Retina (tissue), 1 donor: ENCODE results near the gene MEIS2.
"Not testable (repeated sequence)": the region's sequence is repeated elsewhere in the genome, so short reads cannot be mapped to it uniquely, and the experiment has no call there.

Source experiments
- DNase-seq: peaks from one replicate; pipeline ENCODE4 v3.0.0-alpha.2; 2016

Gene MEIS2

GRCh38 chr15:37004373-37004869 is 95.9 kb downstream of the MEIS2 start:
- no peak for DNase-seq

DNA sequence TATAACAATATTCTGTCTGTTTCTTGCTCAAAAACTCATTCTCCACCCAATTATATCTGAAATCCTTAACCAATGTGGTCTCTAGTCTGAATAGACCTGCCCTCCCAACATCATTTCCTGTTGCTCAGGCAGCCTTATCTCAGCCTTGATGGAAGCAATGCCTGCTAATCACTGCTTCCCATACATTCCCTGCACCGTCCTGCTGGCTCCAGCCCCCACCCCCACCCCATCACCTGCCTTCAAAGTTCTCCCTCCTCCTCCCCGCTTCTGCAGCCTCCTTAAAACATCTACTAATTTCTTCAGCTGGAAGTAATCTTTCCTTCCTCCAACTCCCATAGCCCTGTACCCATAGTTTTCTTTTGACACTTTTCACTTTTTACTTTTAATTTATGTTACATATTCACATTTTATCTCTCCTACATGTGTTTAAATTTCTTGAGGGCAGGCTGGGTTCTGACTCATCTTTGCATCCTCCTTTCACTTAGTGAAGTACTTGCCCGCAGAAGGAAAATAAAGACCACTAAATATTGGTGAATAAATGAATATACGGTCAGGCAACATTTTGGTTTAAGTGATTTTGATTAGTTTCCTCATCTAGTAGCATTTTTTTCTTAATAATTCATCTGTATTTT is 98.2 kb downstream of the MEIS2 start:
- no peak for DNase-seq

DNA sequence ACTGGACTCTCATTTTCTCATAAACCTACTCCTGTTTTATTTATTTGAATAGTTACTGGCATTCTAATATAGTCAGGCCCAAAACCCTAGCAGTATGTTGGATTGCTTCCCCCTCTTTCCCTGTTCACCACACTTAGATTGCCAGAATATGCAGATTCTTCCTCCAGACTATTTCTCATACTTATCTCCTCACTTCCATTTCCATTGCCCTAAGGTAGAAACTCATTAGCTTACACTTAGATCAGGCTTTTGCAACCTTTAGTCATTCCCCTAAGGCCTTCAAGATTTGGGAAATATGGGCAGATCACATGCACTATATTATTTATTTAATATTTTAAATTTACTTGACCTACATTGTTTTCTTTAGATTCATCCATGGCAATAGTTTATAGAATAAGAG is 98.9 kb downstream of the MEIS2 start:
- no peak for DNase-seq

DNA sequence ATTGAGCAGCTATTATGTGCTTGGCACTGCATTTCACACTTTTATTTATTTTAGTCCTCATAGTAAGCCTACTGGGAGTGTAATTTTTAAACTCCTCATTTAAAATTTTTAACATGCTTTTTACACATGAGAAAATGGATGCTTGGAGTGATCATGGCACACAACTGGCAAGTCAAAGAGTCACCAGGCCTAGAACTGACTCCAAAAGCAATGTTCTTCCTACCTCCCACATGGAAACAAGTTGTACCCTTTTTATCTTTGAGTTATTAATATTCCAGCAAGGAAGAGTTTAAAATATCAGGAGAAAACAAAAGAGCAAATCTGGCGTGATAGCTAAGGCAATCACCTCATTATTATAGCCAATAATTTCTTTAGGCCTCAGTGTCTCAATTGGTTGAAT is 100.6 kb downstream of the MEIS2 start:
- no peak for DNase-seq

GRCh38 chr15:36996538-36997181 is 103.7 kb downstream of the MEIS2 start:
- DNase-seq: no peak

DNA sequence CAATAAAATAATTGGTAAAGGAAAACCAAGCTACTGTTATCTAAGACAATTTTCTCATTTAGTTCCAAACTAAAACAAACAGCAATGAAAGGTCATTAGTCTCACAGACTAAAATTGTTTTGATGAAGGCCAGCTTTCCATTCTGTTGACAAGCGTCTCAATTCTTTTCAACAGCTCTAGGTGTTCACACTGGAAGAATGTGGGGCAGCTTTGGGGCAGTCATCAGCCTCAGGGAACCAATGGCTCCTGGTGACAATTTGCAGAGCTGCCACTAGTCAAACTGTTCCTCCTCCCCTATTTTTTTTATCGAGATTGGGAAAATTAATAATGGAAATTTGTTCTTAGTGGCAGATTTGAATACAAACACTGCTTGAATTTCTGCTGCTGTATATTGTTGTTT is 104.2 kb downstream of the MEIS2 start:
- no peak for DNase-seq

DNA sequence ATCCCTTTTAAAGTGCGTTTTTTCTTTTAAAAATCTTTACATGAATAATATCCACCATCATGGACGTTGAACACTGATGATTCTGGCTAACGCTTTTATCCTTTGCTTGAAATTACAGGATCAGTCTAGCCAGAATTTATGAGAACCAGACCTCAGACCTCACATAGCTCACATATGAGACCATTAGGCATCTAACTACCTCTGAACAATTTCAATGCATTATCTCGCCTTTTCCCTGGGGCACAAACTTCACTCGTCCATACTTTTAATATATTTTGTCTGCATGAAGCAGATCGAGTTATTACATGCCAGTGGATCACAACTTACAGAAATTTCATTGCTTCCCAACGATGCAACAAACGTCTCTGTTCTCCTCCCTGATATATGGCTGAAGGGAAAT is 105.6 kb downstream of the MEIS2 start:
- no peak for DNase-seq

DNA sequence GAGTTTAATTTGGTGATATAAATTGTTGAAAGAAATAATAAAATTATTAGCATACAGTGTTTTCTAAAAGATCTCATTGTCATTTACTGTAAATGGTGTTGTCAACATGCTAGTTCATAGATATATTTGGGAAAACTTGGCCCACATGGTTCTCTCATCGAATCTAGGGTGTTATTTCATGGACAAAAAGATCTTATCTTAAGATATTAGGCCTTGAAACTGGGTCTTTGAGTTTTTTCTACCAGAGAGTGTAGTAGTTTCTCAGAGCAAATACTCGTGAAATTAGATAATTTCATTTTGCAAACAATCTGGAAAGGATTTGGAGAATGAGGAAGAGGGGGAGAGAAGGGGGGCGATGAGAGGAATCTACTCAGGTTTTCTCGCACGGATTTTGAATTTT is 107.9 kb downstream of the MEIS2 start:
- DNase-seq: no peak

- DNase-seq: no peak
Observed at GRCh38 chr15:36988947-36989346, 111.4 kb downstream of the MEIS2 start.

DNA sequence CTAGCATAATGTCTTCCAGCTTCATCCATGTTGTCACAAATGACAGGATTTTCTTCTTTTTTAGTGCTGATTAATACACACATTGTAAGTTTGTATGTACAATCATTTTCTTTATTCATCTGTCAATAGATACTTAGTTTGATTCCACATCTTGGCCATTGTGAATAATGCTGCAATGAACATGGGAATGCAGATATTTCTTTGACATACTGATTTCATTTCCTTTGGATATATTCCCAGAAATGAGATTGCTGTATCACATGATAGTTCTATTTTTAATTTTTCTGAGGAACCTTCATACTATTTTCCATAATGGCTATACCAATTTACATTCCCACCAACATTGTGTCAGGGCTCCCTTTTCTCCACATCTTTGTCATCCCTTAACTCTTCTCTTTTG is 117.9 kb downstream of the MEIS2 start:
- DNase-seq: no peak

DNA sequence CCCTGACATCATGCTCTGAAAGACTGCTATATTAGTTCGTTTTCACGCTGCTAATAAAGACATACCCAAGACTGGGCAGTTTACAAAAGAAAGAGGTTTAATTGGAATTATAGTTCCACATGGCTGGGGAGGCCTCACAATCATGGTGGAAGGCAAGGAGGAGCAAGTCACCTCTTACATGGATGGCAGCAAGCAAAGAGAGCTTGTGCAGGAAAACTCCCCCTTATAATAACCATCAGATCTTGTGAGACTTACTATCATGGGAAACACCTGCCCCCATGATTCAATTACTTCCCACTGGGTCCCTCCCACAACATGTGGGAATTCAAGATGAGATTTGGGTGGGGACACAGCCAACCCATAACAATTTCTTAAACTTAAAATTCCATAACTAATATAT is 120.1 kb downstream of the MEIS2 start:
- not testable (repeated sequence) for DNase-seq

DNA sequence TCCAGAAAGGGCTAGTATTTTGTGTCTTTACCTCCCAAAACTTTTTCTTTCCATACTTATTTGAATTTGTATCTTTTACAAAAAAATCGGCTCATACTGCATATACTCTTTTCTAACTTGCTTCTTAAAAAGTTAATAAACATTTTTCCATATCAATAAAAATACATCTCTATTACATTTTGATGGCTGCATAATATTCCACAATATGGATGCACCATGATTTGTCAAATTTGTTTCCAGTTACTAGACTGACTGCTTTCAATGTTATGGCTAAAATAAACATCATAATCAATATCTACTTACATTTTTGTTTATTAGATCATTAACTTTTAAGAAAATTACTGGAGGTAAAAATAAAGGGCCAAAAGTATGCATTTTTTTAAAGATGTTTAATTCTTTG is 121.7 kb downstream of the MEIS2 start:
- DNase-seq: no peak

GRCh38 chr15:36978126-36978525 is 122.2 kb downstream of the MEIS2 start:
- no peak for DNase-seq

GRCh38 chr15:36977659-36978058 is 122.7 kb downstream of the MEIS2 start:
- DNase-seq: no peak

DNA sequence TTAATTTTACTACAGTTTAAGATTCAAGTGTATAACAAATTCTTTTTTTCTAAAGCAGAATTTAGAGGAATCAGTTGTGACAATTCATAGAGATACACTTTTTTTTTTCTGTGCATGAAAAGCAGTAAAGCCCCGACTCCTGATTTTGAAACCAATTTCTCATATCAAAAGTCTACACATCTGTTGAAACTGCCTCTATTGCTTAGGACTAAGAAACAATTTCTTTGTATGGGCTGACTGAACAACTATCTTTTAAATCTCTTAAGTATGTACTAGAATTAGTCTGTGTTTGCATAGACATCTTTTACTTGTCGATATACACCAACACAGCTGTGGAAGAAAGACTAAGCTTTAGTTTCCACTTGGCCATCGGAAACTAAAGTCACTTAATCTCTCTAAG is 127.6 kb downstream of the MEIS2 start:
- DNase-seq: no peak

GRCh38 chr15:36970522-36970921 is 129.8 kb downstream of the MEIS2 start:
- no peak for DNase-seq

DNA sequence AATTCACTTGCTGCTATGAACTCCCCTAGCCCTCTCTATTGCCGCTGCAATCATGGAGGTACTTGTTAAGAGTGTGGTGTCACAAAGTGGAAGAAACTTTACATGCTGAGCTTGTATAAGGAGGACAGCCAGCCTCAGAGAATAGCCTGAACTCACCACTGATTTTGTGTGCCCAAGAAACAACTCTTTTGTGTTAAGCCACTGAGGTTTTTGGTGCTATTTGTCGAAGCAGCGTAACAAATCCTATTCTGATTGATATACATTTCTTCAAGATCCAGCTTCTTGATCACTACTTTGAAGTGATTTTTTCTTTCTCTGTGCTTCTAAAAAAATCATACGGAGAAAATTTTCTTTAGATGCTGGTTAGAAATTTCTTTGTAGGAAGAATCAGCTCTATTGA is 132.4 kb downstream of the MEIS2 start:
- DNase-seq: no peak

- DNase-seq: no peak
Observed at GRCh38 chr15:36966708-36967107, 133.6 kb downstream of the MEIS2 start.

- no peak for DNase-seq
Observed at GRCh38 chr15:36965570-36966342, 134.6 kb downstream of the MEIS2 start.

- no peak for DNase-seq
Observed at GRCh38 chr15:36964626-36965025, 135.7 kb downstream of the MEIS2 start.

DNA sequence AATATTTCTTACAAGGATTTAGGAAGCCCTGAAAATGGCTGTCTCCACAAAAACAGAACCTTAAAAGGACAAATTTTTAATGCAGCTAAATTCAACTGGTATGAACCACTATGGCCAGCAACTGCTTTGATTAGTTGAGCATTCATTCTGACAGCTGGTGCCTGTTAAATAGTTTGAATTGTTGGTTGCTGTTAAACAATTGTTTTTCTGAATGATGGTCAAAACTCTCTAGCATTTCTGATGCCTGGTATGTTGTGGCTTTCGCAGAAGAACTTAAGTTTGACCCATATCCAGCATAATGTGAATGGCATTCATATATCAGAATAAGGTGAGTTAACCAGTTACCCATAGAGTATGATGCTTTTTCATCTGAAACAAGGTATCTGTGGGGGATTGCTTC is 138.4 kb downstream of the MEIS2 start:
- DNase-seq: no peak

- no peak for DNase-seq
Observed at GRCh38 chr15:36960947-36961227, 139.5 kb downstream of the MEIS2 start.

GRCh38 chr15:36960179-36960946 is 140.0 kb downstream of the MEIS2 start:
- no peak for DNase-seq

- no peak for DNase-seq
Observed at GRCh38 chr15:36959746-36960145, 140.6 kb downstream of the MEIS2 start.
